Natural killer cell (primary cell): Measurements from ENCODE around the gene RAMACL. TPM values are rescaled to one million over a fixed set of nuclear protein-coding genes. Genes with fewer than 3 reads are reported as not detected.

Experiments used
- ATAC-seq, 3 donors: fragments of 150-1000 bp in 2 of 3; fragments of 200-7000 bp in 1 of 3; cut with Tn5 transposase; 1 replicate in 1 of 3; 2 replicates in 2 of 3; pipeline ENCODE4 v1.10.0; 2021; ENCODE audit warnings: mild to moderate bottlenecking in 2 of 3, moderate library complexity in 2 of 3
- DNase-seq, 2 donors: peaks; one replicate each; pipeline versions ENCODE4 v3.0.0 to v3.0.0-alpha.2; 2013 to 2021; ENCODE audit warnings: mixed read lengths in 1 of 2
- H3K27ac ChIP-seq: one replicate; pipeline ENCODE4 v1.5.1; 2013; ENCODE audit warnings: mild to moderate bottlenecking, low read length
- H3K27me3 ChIP-seq: one replicate; pipeline ENCODE4 v1.6.1; 2013; ENCODE audit warnings: low read length; ENCODE audit not compliant: control insufficient read depth, insufficient read depth
- H3K36me3 ChIP-seq: one replicate; pipeline ENCODE4 v1.6.1; 2013; ENCODE audit warnings: low read length; ENCODE audit not compliant: control insufficient read depth, insufficient read depth
- H3K4me1 ChIP-seq: one replicate; pipeline ENCODE4 v1.6.1; 2013; ENCODE audit warnings: low read length; ENCODE audit not compliant: control insufficient read depth, insufficient read depth
- H3K4me3 ChIP-seq: one replicate; pipeline ENCODE4 v1.5.1; 2013; ENCODE audit warnings: low read length
- H3K9me3 ChIP-seq: one replicate; pipeline ENCODE4 v1.6.1; 2013; ENCODE audit warnings: low read length; ENCODE audit not compliant: control insufficient read depth, insufficient read depth
- H3K27ac Mint-ChIP-seq, 2 donors: one replicate each; pipeline ENCODE4 v1.8.0; 2022; ENCODE audit warnings: mild to moderate bottlenecking in 2 of 2, mixed read lengths in 2 of 2, moderate library complexity in 1 of 2
- H3K27me3 Mint-ChIP-seq, 2 donors: one replicate each; pipeline ENCODE4 v1.8.0; 2022; ENCODE audit warnings: low read depth in 2 of 2, mixed read lengths in 2 of 2
- H3K36me3 Mint-ChIP-seq: one replicate; pipeline ENCODE4 v1.8.0; 2022; ENCODE audit warnings: mixed read lengths
- H3K4me1 Mint-ChIP-seq, 2 donors: one replicate each; pipeline ENCODE4 v1.8.0; 2022; ENCODE audit warnings: mixed read lengths in 2 of 2
- H3K4me3 Mint-ChIP-seq: one replicate; pipeline ENCODE4 v1.8.0; 2022; ENCODE audit warnings: mild to moderate bottlenecking, moderate library complexity, mixed read lengths
- H3K9me3 Mint-ChIP-seq, 2 donors: one replicate each; pipeline ENCODE4 v1.8.0; 2022; ENCODE audit warnings: mixed read lengths in 2 of 2
- CTCF ChIP-seq: fragments of 200-600 bp; IDR thresholded peaks from one replicate; pipeline ENCODE4 v1.8.0; 2022; ENCODE audit warnings: antibody characterized with exemption
- WGBS: methylation state at CpG from one replicate; pipeline ENCODE4 v1.1.7; 2013; ENCODE audit warnings: missing lambda C conversion rate; ENCODE audit not compliant: insufficient coverage; 5-methylcytosine and 5-hydroxymethylcytosine counted together
- intact Hi-C: fragments of 100-400 bp; cut with micrococcal nuclease; formaldehyde crosslinking; loops from one replicate; pipeline ENCODE4 v1.14.2; 2022
- total RNA-seq, 4 donors: library from RNA; stranded (reverse); fragments of 120-200 nt in 1 of 4; gene quantifications; one replicate each; pipeline versions ENCODE4 v1.2.3 to v1.2.4, GENCODE V29; 2013 to 2022

Gene RAMACL
- total RNA-seq, 3 donors from 2014 or later (not counting 1 experiment from before 2014, with no cell fraction given), result 0.68 to 5.6 (median 1.1) TPM

- WGBS, result 3% methylated on average over 66 of the region's 66 CpGs
- peak; percentile 19 to 59 for DNase-seq
- Mint-ChIP-seq H3K4me3 (peak overlapping the region; percentile 67), H3K27ac (peak overlapping the region in 1 of 2 donors; percentile 90), H3K4me1 (peaks cover 19 to 29% of the 10 kb centered on the region in 2 donors), H3K36me3 (no peaks in the 10 kb centered on the region), H3K27me3 (peaks cover 38 to 48% of the 10 kb centered on the region in 2 donors), H3K9me3 (no peaks in the 10 kb centered on the region)
- H3K4me3 ChIP-seq, result peak overlapping the region; percentile 33
- H3K27ac ChIP-seq, result no peak overlapping the region
- intact Hi-C loops, result loop anchor here (1.0 to 10.0 kb wide), 4 partner anchors 209 to 378 kb away; partner anchors contain the start of genes MPC1 and RNASET2
- ATAC-seq, result no peak
- peaks cover 20% of the 10 kb centered on the region for H3K4me1 ChIP-seq
- TF ChIP-seq CTCF, result no peak
- peaks cover 22% of the 10 kb centered on the region for H3K27me3 ChIP-seq
- no peaks in the 10 kb centered on the region for H3K36me3 ChIP-seq
- H3K9me3 ChIP-seq, result no peaks in the 10 kb centered on the region
These were observed 39.9 kb upstream of the RAMACL start for GRCh38 chr6:166626177-166627032.

- H3K9me3 Mint-ChIP-seq, result no peaks in the 10 kb centered on the region
- Histone ChIP-seq H3K4me3 (no peak overlapping the region), H3K27ac (no peak overlapping the region), H3K36me3 (no peaks in the 10 kb centered on the region), H3K27me3 (peaks cover 22% of the 10 kb centered on the region), H3K9me3 (no peaks in the 10 kb centered on the region), H3K4me1 (peaks cover 20% of the 10 kb centered on the region)
- ATAC-seq, result no peak
- no peaks in the 10 kb centered on the region for H3K36me3 Mint-ChIP-seq
- no peak overlapping the region for H3K4me3 Mint-ChIP-seq
- intact Hi-C loops, result loop anchor here (5.0 to 10.0 kb wide), 3 partner anchors 243 to 379 kb away; partner anchors contain the start of genes MPC1 and RNASET2
- H3K4me1 Mint-ChIP-seq, result peaks cover 19 to 29% of the 10 kb centered on the region in 2 donors
- peaks cover 42 to 52% of the 10 kb centered on the region in 2 donors for H3K27me3 Mint-ChIP-seq
- no peak for DNase-seq
- TF ChIP-seq CTCF, result no peak
- 95% methylated on average over 5 of the region's 5 CpGs for WGBS
- H3K27ac Mint-ChIP-seq, result no peak overlapping the region
These were observed 38.9 kb upstream of the RAMACL start for GRCh38 chr6:166625356-166625755.

- ATAC-seq (no peak), DNase-seq (peak in 1 of 2 donors; percentile 9)
- 55% methylated on average over 4 of the region's 4 CpGs for WGBS
- no peak overlapping the region for H3K4me3 ChIP-seq
- Mint-ChIP-seq H3K9me3 (no peaks in the 10 kb centered on the region), H3K36me3 (no peaks in the 10 kb centered on the region), H3K27me3 (peaks cover 35 to 47% of the 10 kb centered on the region in 2 donors), H3K4me1 (peaks cover 19 to 29% of the 10 kb centered on the region in 2 donors), H3K27ac (no peak overlapping the region), H3K4me3 (no peak overlapping the region)
- intact Hi-C loops, result loop anchor here (10.0 kb wide), 1 partner anchor 381 kb away; no protein-coding TSS in a partner anchor
- no peaks in the 10 kb centered on the region for H3K36me3 ChIP-seq
- H3K27me3 ChIP-seq, result peaks cover 16% of the 10 kb centered on the region
- peaks cover 20% of the 10 kb centered on the region for H3K4me1 ChIP-seq
- TF ChIP-seq CTCF, result no peak
- no peak overlapping the region for H3K27ac ChIP-seq
- no peaks in the 10 kb centered on the region for H3K9me3 ChIP-seq
These were observed 37.8 kb upstream of the RAMACL start for GRCh38 chr6:166624275-166624674.
